ENCODE measurements around the gene UGT3A2. TPM values are rescaled to one million over a fixed set of nuclear protein-coding genes. Genes with fewer than 3 reads are reported as not detected.
A peak's percentile ranks its signal among the peaks of the same experiment; 100 is the strongest.

Gene UGT3A2
- total RNA-seq, 1 experiment from 2014 or later: not detected

GRCh38 chr5:36073595-36074216 is 7.0 kb upstream of the UGT3A2 start:
- Mint-ChIP-seq H3K4me1 (ENCODE audit: low read depth, unreplicated experiment) (no peaks in the 10 kb centered on the region), H3K27me3 (ENCODE audit: insufficient read depth, unreplicated experiment) (peaks cover 18% of the 10 kb centered on the region), H3K4me3 (ENCODE audit: unreplicated experiment) (no peak overlapping the region), H3K27ac (ENCODE audit: unreplicated experiment) (no peak overlapping the region), H3K9me3 (ENCODE audit: unreplicated experiment) (no peaks in the 10 kb centered on the region), H3K36me3 (ENCODE audit: insufficient read depth, unreplicated experiment) (no peaks in the 10 kb centered on the region)
- ChIA-PET POLR2A (no interaction called here), CTCF (interaction anchor here (0.5 kb wide), 1 partner anchor 427 kb away, joined by 4 read pairs; no protein-coding TSS in a partner anchor)
- no TSS peak for BruUV-seq (replicated peaks)
- DNase-seq: peak; percentile 35 to 46
- H3K4me3 ChIP-seq (ENCODE audit: low read depth, low read length): no peak overlapping the region
- H3K4me1 ChIP-seq: no peaks in the 10 kb centered on the region
- H3K9me3 ChIP-seq: no peaks in the 10 kb centered on the region
- peak in 1 of 2 experiments; percentile 23 for TF ChIP-seq CTCF (IDR thresholded peaks at IDR 0.05; ENCODE audit: insufficient read depth in 1 of 2, low read depth in 1 of 2, low read length in 1 of 2, severe bottlenecking in 1 of 2, unreplicated experiment in 1 of 2)
- H3K27me3 ChIP-seq (replicated peaks; ENCODE audit: control insufficient read depth, insufficient read depth, low read length): no peaks in the 10 kb centered on the region; the same call in 1 of the 2 replicates
- H3K36me3 ChIP-seq (ENCODE audit: control insufficient read depth, insufficient read depth, low read length): no peaks in the 10 kb centered on the region
- intact Hi-C loops (cut with micrococcal nuclease; ENCODE audit: unreplicated experiment): loop anchor here (10.0 kb wide), 1 partner anchor 621 kb away; no protein-coding TSS in a partner anchor

GRCh38 chr5:36070687-36071571 is 4.2 kb upstream of the UGT3A2 start:
- Histone ChIP-seq H3K4me3 (ENCODE audit: low read depth, low read length) (no peak overlapping the region), H3K9me3 (no peaks in the 10 kb centered on the region), H3K36me3 (ENCODE audit: control insufficient read depth, insufficient read depth, low read length) (no peaks in the 10 kb centered on the region), H3K27me3 (replicated peaks; ENCODE audit: control insufficient read depth, insufficient read depth, low read length) (no peaks in the 10 kb centered on the region), H3K4me1 (no peaks in the 10 kb centered on the region)
- BruUV-seq (replicated peaks): no TSS peak
- no peak for TF ChIP-seq CTCF (IDR thresholded peaks at IDR 0.05; ENCODE audit: insufficient read depth in 1 of 2, low read depth in 1 of 2, low read length in 1 of 2, severe bottlenecking in 1 of 2, unreplicated experiment in 1 of 2)
- intact Hi-C loops (cut with micrococcal nuclease; ENCODE audit: unreplicated experiment): loop anchor here (10.0 kb wide), 1 partner anchor 624 kb away; no protein-coding TSS in a partner anchor
- Mint-ChIP-seq H3K4me1 (ENCODE audit: low read depth, unreplicated experiment) (no peaks in the 10 kb centered on the region), H3K27ac (ENCODE audit: unreplicated experiment) (no peak overlapping the region), H3K36me3 (ENCODE audit: insufficient read depth, unreplicated experiment) (no peaks in the 10 kb centered on the region), H3K27me3 (ENCODE audit: insufficient read depth, unreplicated experiment) (peaks cover 16% of the 10 kb centered on the region), H3K9me3 (ENCODE audit: unreplicated experiment) (no peaks in the 10 kb centered on the region), H3K4me3 (ENCODE audit: unreplicated experiment) (no peak overlapping the region)
- ChIA-PET CTCF (interaction anchor here (2.4 kb wide), 1 partner anchor 8 kb away, joined by 11 read pairs; no protein-coding TSS in a partner anchor), POLR2A (no interaction called here)
- no peak for DNase-seq

- POLR2A ChIA-PET: no interaction called here
- Mint-ChIP-seq H3K27me3 (ENCODE audit: insufficient read depth, unreplicated experiment) (peaks cover 16% of the 10 kb centered on the region), H3K4me1 (ENCODE audit: low read depth, unreplicated experiment) (no peaks in the 10 kb centered on the region), H3K9me3 (ENCODE audit: unreplicated experiment) (no peaks in the 10 kb centered on the region), H3K27ac (ENCODE audit: unreplicated experiment) (no peak overlapping the region), H3K4me3 (ENCODE audit: unreplicated experiment) (no peak overlapping the region), H3K36me3 (ENCODE audit: insufficient read depth, unreplicated experiment) (no peaks in the 10 kb centered on the region)
- no peak for TF ChIP-seq CTCF (IDR thresholded peaks at IDR 0.05; ENCODE audit: insufficient read depth in 1 of 2, low read depth in 1 of 2, low read length in 1 of 2, severe bottlenecking in 1 of 2, unreplicated experiment in 1 of 2)
- BruUV-seq (replicated peaks): no TSS peak
- H3K9me3 ChIP-seq: no peaks in the 10 kb centered on the region
- H3K36me3 ChIP-seq (ENCODE audit: control insufficient read depth, insufficient read depth, low read length): no peaks in the 10 kb centered on the region
- H3K27me3 ChIP-seq (replicated peaks; ENCODE audit: control insufficient read depth, insufficient read depth, low read length): no peaks in the 10 kb centered on the region
- DNase-seq: no peak
- H3K4me1 ChIP-seq: no peaks in the 10 kb centered on the region
- no peak overlapping the region for H3K4me3 ChIP-seq (ENCODE audit: low read depth, low read length)
- intact Hi-C loops (cut with micrococcal nuclease; ENCODE audit: unreplicated experiment): no loop called here
- CTCF ChIA-PET: no interaction called here
Measured at GRCh38 chr5:36068751-36069281, 2.1 kb upstream of the UGT3A2 start.
